Measurements from ENCODE around the gene KSR1. TPM values are rescaled to one million over a fixed set of nuclear protein-coding genes. Genes with fewer than 3 reads are reported as not detected.

Gene KSR1
- total and polyA plus RNA-seq, 2 of the 8 experiments (the other 6 are each of a cell fraction or from before 2014, with no cell fraction given): 14.1 to 34.7 TPM

GRCh38 chr17:27646232-27646631 lies 190.0 kb downstream of the KSR1 start:
- CTCF ChIA-PET (ENCODE audit: partially characterized antibody): interaction anchor here (0.7 to 16.1 kb wide), 10 partner anchors 9 to 148 kb away, joined by 3 to 305 read pairs (median 4); no protein-coding TSS in a partner anchor
- FAIRE-seq (no peak), DNase-seq (ENCODE audit: low read depth in 1 of 2, low spot score in 2 of 2) (no peak)

More at GRCh38 chr17:27646232-27646631, 190.0 kb downstream of the KSR1 start:
- Histone ChIP-seq H3K4me2 (ENCODE audit: insufficient read depth in 1 of 2, low read depth in 2 of 2, low read length in 2 of 2) (no peak overlapping the region), H3K36me3 (ENCODE audit: control insufficient read depth in 2 of 4, insufficient read depth in 4 of 4, low read length in 3 of 4) (no peaks in the 10 kb centered on the region), H3K56ac (replicated peaks; ENCODE audit: insufficient read length, low read depth, low read length) (no peak overlapping the region), H2BK120ac (replicated peaks; ENCODE audit: low read depth, low read length) (no peak overlapping the region), H3K79me1 (ENCODE audit: low read depth, low read length) (no peaks in the 10 kb centered on the region), H3K4me3 (ENCODE audit: extremely low read depth in 1 of 4, insufficient read depth in 2 of 4, low read depth in 3 of 4, low read length in 4 of 4) (no peak overlapping the region), H3K23me2 (ENCODE audit: low read depth, low read length) (no peaks in the 10 kb centered on the region), H3K9me3 (ENCODE audit: insufficient read depth in 2 of 2, low read depth in 1 of 2, low read length in 1 of 2) (no peaks in the 10 kb centered on the region), H4K20me1 (replicated peaks in 1 of 2; ENCODE audit: control insufficient read depth in 1 of 2, insufficient read depth in 2 of 2, low read length in 2 of 2) (no peaks in the 10 kb centered on the region), H2BK15ac (ENCODE audit: low read length) (no peak overlapping the region), H4K91ac (replicated peaks; ENCODE audit: insufficient read length, low read length) (no peak overlapping the region), H3K27ac (ENCODE audit: low read depth, low read length) (no peak overlapping the region), H4K8ac (ENCODE audit: extremely low read depth, insufficient read depth, low read length) (no peak overlapping the region), H4K5ac (ENCODE audit: insufficient read length, low read depth, low read length) (no peak overlapping the region), H2BK20ac (ENCODE audit: low read length) (no peak overlapping the region), H3K4me1 (replicated peaks in 1 of 4; ENCODE audit: control insufficient read depth in 3 of 4, insufficient read depth in 4 of 4, low read length in 3 of 4) (peaks cover 0 to 4% (median 0%) of the 10 kb centered on the region in 4 experiments; a peak in 1 of 7 replicates), H3K23ac (ENCODE audit: insufficient read length) (no peak overlapping the region), H3K9ac (replicated peaks in 1 of 4; ENCODE audit: extremely low read depth in 1 of 4, low read depth in 3 of 4, low read length in 3 of 4) (no peak overlapping the region), H3K79me2 (ENCODE audit: control insufficient read depth in 1 of 2, insufficient read depth in 2 of 2, low read length in 2 of 2) (no peaks in the 10 kb centered on the region), H2AFZ (ENCODE audit: low read length) (no peak overlapping the region), H3K18ac (ENCODE audit: extremely low read depth, low read length) (no peak overlapping the region), H2BK5ac (ENCODE audit: low read depth, low read length) (no peak overlapping the region), H3K14ac (ENCODE audit: insufficient read length) (no peak overlapping the region), H3K27me3 (replicated peaks in 1 of 4; ENCODE audit: control insufficient read depth in 3 of 4, extremely low read depth in 1 of 4, insufficient read depth in 3 of 4, low read length in 3 of 4) (no peaks in the 10 kb centered on the region), H2AK5ac (ENCODE audit: low read depth, low read length) (no peak overlapping the region), H3K4ac (replicated peaks; ENCODE audit: insufficient read length, low read depth, low read length) (no peak overlapping the region), H2BK12ac (ENCODE audit: low read depth, low read length) (no peak overlapping the region)
- 84% methylated on average over 13 of the region's 13 CpGs; no CpG with 5 or more reads in 1 of the 2 experiments for WGBS, 2 experiments (ENCODE audit: extremely low coverage in 1 of 2, insufficient coverage in 1 of 2, insufficient read length in 1 of 2, insufficient replicate concordance in 2 of 2, low coverage in 1 of 2, low lambda C conversion rate in 2 of 2, missing lambda C conversion rate in 1 of 2)
- POLR2A ChIA-PET (ENCODE audit: partially characterized antibody): interaction anchor here (1.7 kb wide), 1 partner anchor 352 kb away, joined by 4 read pairs; the partner anchor contains the start of gene WSB1
- TF ChIP-seq BACH1 (IDR thresholded peaks at IDR 0.05; ENCODE audit: low read length): no peak
- no peak for TF ChIP-seq JUND (IDR thresholded peaks at IDR 0.05; ENCODE audit: low read length)
- no peak for TF ChIP-seq POLR2A (IDR thresholded peaks at IDR 0.05; ENCODE audit: control extremely low read depth in 1 of 2, low read depth in 2 of 2, low read length in 2 of 2)

Data from H1 (cell line).